Measurements from ENCODE around the gene PTPRE.

The PTPRE gene

DNA sequence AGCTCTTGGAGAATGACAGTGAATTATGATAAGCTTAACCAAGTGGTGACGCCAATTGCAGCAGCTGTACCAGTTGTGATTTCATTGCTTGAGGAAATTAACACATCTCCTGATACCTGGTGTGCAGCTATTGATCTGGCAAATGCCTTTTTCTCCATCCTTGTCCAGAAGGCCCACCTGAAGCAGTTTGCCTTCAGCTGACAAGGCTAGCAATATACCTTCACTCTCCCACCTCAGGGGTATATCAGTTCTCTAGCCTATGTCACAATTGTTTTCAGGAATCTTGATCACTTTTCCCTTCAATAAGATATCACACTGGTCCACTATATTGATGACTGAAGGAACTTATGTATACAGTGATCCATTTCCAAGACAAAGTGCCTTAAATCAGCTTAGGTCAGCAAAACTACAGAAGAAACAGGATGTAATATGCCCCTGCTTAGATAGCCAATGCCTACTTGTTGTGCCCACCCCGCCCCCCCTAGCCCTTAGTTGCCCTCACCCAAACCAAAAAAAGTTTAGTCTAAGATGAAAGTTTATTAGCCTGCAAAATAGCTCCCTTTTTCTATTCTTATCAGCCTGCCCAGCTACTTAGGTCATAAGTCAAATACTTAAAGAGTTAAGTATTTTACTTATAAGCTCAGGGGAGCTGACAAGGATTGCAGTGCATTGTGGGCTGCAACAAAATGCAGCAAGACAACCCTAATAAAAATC is 45.1 kb downstream of the PTPRE start:
- no peak for DNase-seq (ENCODE audit: low read depth in 2 of 2)

DNA sequence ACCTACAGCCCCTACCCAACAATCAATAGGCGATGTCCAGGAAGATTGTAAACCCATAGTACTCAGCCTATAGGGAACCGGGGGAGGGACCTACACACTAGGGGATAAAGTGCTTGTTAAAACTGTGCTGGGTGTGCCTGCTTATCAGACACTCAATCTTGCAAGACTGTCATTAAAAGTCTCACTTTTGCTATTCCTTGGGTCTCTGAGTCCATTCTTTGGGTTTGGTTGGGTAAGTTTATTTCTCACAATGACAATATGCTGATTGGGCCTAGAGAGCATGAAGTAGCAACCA is 45.6 kb downstream of the PTPRE start:
- no peak for DNase-seq (ENCODE audit: low read depth in 2 of 2)

DNA sequence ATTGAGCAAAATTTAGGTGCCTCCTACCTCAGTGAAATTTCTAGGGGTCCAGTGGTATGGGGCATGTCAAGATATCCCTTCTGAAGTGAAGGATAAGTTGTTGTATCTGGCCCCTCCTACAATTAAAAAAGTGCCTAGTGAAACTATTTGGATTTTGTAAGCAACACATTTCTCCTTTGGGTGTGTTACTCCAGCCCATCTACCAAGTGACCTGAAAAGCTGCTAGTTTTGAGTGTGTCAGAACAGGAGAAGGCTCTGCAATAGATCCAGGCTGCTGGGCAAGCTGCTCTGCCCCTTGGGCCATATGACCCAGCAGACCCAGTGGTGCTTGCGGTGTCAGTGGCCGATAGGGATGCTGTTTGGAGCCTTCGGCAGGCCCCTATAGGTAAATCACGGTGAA is 46.0 kb downstream of the PTPRE start:
- no peak for DNase-seq (ENCODE audit: low read depth in 2 of 2)

DNA sequence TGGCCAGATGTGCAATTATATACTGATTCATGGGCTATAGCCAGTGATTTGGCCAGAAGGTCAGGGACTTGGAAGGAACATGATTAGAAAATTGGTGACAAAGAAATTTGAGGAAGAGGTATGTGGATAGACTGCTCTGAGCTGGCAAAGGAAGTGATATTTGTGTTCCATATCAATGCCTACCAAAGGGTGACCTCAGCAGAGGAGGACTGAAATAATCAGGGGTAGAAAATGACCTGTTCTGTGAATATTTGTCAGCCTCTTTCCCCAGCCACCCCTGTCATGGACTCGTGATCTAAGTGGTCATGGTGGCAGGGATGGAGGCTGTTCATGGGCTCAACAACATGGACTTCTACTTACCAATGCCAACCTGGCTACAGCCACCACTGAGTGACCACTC is 47.0 kb downstream of the PTPRE start:
- DNase-seq (ENCODE audit: low read depth in 2 of 2), result no peak

DNA sequence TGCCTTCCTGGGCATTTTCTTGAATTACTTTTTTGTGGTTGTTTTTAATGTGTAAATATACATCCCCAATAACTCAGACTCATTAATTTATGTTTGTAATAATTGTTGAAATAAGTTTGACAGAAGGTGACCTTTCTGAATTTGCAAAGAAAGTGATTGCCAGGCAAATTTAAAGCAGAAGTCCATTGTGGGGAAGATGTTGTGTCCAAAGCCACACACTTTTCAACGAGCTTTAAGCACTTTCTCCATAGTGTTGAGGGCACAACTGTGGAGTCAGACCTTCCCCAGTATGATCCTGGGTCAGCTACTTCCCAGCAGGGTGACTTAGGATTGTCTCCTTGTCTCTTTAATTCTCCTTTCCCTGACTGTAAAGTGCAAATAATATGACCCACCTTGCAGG is 52.5 kb downstream of the PTPRE start:
- DNase-seq (ENCODE audit: low read depth in 2 of 2), result no peak

DNA sequence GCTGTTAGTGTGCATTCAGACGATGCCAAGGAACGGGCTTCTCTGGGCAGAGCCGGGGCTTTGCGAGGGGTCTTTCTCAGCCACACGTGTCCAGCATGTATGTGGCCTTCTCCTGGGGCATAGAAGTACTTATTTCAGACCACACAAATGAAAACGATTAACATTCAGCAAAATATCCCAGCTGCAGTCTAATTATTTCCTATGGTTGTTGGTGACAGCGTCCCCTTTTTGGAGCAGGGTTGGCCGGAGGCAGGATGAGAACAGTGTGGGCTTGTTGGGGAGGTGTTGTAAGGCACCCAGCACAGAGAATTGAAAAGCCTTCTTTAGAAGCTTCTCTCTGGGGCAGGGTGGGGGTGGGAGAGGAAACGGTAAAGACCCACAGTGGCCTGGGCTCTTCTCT is 54.2 kb downstream of the PTPRE start:
- no peak for DNase-seq (ENCODE audit: low read depth in 2 of 2)

DNA sequence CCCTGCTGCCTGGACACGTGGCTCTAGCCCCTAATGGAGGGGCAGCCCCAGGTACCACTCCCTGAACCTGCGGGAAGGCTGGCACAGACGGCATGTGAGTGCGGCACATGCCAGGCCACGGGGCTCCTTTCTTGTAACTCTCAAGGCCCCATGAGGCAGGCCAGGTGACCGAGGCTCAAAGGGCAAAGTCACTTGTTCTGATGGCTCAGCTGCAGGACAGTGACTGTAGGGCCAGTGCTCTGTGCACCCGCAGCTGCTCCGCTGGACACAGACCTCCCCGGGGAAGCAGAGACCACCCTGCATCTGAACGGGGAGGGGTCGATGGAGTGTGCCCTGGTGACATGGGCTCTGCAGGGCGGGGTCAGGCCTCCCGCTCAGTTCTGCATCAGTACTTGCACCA is 55.3 kb downstream of the PTPRE start:
- no peak for DNase-seq (ENCODE audit: low read depth in 2 of 2)

DNA sequence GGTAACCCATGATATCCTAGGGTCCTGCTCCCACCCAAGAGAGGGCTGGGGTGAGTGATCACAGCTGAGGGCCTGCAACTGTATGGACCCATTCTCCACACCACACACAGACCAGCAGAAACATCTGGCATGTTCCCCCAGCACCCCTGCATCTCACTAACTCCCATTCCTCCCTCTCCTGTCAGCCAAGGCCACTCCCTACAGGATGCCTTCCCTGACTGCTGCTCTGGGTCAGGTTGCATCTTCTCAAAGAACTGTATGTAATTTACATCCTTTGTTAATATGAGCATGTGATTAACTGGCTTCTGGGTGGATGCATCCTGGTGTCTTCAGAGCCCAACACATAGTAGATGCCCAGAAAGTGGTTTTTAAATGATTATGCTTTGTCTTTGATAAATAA is 56.2 kb downstream of the PTPRE start:
- DNase-seq (ENCODE audit: low read depth in 2 of 2), result no peak

DNA sequence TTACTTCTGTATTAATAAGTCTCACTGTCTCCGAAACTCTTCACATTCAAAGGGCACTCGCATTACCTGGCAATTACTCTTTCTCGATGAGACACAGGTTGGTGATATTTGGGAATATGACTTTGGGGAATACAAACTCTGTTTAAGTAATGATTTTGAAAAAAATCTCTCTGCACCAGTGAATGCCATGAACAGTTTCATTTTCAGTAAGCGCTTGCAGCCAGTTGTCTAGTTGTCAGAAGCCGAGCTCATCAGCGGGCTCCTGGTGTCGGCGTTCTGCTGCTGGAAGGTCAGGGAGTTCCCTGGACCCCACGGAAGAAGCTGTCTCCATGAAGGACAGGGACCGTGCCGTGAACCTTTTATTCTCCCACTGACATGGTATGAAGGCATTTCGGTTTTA is 57.7 kb downstream of the PTPRE start:
- DNase-seq (ENCODE audit: low read depth in 2 of 2), result no peak

DNA sequence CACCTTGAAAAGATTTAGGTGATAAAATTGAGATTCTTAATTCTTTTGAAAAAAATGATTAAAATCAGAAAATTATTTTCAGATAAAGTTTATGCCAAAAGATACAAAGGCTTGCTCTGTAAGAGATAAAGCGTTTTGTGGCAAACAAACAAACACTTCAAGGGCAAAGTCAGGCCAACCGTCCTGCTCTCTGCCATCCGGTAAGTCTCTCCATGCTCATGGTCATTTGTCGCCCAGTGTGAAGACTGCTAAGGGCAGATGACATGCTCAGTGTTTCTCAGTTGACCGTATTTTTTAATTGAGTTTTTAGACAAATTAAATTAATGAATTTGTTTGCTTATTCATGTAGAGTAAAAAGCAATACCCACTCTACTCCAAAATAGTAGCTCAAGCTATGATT is 60.0 kb downstream of the PTPRE start:
- DNase-seq (ENCODE audit: low read depth in 2 of 2), result no peak

DNA sequence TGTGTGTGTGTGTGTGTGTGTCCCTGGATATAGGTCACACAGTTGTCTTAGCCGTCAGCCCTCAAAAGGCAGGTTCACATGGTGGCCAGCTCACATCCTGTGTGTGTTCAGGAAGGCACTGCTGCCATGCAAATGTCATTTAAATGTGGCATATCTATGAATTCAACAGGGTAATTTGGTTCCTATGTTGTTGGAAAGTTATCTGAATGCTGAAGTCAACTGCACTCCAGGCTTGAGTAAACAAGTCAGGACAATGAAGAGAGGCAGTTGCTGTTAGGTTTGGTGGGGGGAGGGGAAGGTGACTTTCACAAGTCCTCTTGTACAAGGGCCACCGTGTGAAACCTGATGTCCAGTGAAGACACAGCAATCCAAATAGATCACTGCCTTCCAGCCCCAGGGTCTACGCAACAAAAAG is 61.1 kb downstream of the PTPRE start:
- DNase-seq (ENCODE audit: low read depth in 2 of 2), result no peak

DNA sequence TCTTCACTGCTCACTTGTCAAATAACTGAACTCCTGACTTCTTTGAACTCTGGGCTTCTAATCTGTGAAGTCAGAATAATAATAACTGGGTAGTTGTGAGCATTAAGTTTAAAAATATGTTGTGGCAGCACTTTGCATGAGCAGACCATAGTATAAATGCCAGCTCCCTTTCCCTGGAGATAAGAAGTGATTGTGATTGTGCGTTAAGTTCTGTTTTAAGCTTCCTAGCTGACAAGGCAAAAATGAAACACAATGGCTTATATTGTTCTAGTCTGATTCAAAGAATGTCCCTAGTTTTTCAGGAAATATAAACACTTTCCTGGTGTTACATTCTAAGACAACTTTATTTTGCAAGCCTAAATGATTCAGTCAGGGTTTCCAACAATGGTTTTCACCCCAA is 61.8 kb downstream of the PTPRE start:
- DNase-seq (ENCODE audit: low read depth in 2 of 2), result no peak

DNA sequence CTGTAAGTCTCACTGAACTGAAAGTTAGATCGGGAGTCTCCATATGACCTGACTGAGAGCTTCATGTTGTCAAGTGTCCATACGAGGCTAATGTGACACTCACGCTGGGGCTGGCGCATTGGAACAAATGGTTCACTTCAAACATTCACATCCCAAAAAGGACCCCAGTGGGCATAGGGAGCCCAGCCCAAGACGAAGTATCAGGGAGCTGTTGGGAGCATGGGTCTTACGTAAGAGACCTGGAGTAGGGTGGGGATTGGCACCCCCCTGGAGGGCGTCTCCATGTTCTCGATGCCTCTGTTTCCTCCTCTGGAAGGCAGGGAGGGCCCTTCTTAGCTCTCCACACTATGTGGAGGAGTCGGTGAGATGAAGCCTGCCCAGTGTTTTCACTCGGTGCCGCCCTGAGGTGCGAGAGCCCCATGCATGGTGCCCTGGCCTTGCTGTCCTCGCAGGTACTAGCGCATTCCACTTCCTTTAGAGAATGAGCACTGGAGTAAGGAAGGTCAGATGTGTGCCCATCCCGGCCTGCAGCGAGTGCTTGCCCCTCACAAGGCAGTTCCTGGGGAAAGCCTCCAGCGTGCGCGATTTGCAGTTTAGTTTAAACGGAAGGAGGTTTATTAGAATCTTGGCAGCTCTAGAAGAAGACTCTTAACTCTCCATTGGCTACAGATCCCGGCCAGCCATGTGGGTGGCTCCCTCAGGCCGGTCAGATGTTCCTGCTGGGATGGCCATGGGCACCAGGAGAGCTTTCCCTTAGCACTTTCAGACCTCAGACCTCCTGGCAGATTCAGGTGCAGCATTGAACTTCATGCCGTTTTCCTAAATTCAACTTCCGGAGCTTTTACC is 64.4 kb downstream of the PTPRE start:
- DNase-seq (ENCODE audit: low read depth in 2 of 2), result no peak

DNA sequence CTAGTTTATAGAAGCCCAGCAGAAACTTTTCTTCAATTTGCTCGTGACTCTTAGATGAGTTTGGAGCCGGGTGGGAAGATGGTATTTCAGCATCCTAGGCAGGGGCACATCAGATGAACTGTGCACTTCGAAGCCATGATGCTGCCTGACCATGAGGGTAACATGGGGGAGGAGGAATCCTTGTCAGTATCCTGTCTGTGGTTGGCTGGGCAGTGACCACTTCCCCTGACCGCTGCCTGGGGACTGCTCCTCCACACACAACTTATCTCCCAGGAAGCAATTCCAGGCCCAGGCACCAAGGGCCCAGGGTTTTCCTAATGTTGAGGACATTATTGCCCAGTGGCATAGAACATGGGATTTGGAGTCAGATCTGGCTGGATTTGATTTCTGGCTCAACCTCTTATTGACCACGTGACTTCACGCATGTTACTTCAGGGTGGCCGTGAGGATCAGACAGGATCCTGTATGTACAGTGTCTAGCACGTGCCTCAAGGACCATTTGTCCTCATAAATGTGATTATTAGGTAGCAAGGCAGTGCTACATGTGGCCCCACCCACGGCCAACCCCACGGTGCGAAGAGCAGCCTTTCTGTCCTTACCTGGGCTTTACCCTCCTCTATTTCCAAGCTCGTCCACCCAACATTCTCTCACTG is 65.2 kb downstream of the PTPRE start:
- no peak for DNase-seq (ENCODE audit: low read depth in 2 of 2)

DNA sequence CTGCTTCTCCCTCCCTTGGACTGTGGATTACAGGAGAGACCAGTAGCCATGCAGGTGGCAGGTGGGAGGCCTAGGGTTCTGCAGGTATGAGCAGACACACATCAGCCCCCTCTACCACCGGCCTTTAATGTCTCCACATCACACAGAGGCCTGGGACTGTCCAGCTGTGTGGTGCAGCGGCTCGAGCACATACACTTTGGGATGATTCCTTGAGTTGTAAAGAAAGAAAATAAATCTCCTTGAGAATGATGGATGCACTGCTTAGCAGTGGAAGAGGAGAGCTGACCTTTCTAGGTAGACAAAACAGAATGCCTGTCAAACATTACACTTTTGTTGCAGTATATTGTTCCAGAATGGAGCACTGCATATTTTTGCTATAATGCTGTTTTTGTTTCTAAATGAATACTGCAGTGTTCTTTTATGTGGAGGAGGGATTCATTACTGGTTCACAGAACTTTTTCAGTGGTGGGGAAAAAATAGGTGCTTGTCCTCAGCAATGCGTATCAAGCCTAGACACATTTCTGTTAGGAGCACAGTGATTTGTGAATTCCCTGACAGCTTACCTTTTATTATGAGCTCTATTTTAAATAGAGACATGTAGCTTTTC is 66.0 kb downstream of the PTPRE start:
- no peak for DNase-seq (ENCODE audit: low read depth in 2 of 2)

DNA sequence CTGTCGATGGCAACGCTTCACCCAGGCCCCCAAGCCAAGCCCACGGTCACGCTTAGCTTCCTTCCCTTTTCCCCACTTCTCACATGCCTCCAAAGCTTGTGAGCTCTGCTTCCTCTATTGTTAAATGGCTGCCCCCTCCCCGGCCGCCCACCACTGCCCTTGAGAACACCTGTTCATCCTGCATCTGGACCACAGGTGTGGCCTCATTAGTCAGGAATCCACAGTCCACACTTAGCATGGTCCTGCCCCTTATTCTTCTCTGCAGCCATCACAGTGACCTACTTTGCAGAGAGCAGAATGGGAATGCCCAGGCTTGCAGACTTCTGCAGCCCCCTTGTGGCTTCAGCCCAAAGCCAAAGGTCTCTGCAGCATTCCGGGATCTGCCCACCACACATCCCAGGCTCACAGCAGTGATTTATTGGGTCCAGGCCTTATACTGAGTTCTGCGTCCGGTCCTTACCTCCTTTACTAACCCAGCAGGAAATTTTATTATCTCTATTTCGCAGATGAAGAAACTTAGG is 66.9 kb downstream of the PTPRE start:
- DNase-seq (ENCODE audit: low read depth in 2 of 2), result no peak

DNA sequence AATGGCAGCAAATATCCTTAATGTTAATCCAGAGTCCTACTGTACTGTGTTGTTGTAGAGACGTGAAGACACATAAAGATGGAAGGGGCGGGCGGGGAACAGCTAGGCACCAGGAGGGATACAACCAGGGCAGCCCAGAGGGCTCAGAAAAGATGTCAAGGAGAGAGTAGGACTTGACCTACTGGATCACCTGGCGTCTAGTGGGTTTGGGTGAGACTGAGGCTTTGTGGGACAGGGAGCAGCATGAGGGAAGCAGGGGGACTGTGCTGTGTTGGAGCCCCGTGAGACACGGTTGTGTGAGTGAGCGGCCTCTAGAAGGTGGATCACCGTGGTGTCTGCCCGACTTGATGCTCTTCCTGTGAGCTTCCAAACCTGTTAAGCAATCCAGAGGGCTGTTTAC is 68.0 kb downstream of the PTPRE start:
- DNase-seq (ENCODE audit: low read depth in 2 of 2), result no peak

DNA sequence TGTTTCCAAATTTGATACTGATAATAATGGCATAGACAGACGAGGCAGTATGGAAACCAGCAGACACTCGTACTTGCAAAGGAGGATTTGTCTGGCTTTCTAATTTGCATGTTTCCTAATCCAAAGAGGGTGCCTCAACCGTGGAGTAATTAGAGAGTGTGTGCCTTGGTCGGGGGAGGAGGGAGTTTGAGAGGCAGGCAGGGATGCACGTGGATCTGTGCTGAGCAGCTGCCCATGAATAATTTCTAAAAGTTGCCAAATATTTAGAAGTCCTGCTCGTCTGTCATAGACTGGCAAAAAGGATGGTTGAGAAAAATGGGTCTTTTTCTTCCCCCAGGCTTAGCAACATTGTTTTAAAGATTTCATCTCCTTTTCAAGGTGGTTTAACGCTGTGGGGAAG is 69.4 kb downstream of the PTPRE start:
- no peak for DNase-seq (ENCODE audit: low read depth in 2 of 2)

DNA sequence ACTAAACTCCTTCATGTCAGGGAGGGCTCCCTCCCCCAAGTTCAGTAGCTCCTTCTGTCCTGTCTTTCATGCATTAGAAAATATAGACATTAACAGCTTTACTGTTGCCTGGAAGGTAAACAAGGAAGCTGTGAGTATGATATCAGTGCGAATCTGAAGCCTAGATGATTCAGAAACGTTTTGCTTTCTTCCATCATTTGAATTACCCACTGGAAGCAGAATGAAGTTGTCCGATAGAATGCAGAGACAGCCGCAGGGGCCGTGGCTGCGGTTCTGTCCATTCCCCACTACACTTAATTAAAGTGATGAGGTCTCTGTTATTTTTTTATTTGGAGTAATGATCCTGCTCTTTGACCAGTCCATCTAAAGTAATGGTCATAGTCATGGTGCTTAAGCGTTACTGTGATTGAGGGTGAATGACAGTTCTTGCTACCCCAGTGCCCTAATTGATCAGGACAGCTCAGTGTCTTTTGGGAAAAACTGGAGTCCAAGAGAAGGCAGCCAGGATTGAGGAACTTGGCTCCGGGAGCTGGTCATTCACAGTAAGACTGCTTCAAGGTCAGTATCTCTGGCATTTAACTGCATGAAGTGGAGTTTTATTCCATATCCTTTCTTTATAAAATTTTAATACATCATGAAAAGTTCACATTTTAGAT is 69.9 kb downstream of the PTPRE start:
- DNase-seq (ENCODE audit: low read depth in 2 of 2), result no peak

DNA sequence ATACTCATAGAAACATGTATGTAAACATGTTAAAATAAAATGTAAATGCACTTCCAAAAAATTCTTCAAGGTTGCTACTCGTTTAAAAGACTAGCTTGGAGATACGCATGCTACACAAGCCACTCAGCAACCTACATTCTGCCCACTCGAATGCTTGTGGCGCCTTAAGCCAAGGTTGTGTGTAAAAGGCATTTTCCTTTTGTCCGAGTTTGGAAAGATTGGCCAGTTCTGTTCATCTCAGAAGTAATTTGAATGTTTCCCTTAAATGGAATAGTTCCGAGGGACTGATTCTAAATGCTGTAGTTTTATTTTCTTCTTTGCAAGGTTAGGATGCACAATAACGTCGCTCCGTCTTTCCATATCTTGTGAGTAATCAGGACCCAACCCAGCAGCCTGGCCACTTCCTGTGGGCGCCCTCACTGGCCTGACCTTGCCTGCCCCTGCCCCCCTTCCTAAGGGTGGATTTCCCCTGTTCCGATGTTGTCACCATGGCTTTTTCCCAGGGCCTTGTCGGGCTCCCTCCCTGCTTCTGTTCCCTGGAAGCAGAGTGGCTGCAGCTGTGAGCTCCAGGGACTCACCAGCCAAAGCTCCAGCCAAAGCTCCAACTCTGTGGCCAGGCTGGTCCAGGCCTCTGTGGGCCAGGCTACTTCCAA is 70.6 kb downstream of the PTPRE start:
- DNase-seq (ENCODE audit: low read depth in 2 of 2), result no peak

DNA sequence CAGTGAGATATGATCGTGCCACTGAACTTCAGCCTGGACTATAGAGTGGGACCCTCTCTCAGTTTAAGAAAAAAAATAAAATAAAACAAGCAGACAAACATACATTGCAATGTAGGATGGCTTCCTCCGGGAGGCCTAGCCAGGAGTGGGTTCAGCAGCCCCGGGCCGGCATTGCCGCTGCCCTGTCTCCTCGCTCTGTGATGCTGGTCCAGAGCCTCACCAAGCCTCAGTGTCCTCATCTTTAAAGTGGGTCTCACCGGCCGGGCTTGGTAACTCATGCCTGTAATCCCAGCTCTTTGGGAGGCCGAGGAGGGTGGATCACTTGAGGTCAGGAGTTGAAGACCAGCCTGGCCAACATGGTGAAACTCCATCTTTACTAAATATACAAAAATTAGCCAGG is 71.6 kb downstream of the PTPRE start:
- no peak for DNase-seq (ENCODE audit: low read depth in 2 of 2)

All from stimulated activated CD4-positive, alpha-beta T cell treated with anti-CD3 and anti-CD28 coated beads, Interleukin-12 subunit alpha, Interleukin-12 subunit beta, amount 100 ng/mL, for 24 hours (primary cell).